Body of pancreas (tissue), 4 donors: ENCODE results near the gene GRIN1. TPM values are rescaled to one million over a fixed set of nuclear protein-coding genes. Genes with fewer than 3 reads are reported as not detected.

ENCODE experiments used
- ATAC-seq: fragments of 150-250 bp; one replicate; pipeline ENCODE4 v1.9.1; 2016
- DNase-seq, 4 donors: peaks; one replicate each; pipeline ENCODE4 v3.0.0-alpha.2; 2019
- H3K27ac ChIP-seq, 4 donors: fragments of 200-600 bp; sonication (generic); 1 replicate in 3 of 4; 2 replicates in 1 of 4; pipeline versions ENCODE4 v1.5.1 to v1.6.1; 2016 to 2019; ENCODE audit warnings: mild to moderate bottlenecking in 1 of 4, mixed read lengths in 1 of 4, moderate library complexity in 1 of 4
- H3K27me3 ChIP-seq, 2 donors: fragments of 200-600 bp; sonication (generic); one replicate each; pipeline ENCODE4 v1.6.0; 2016; ENCODE audit warnings: mild to moderate bottlenecking in 1 of 2
- H3K36me3 ChIP-seq, 2 donors: fragments of 200-600 bp; sonication (generic); replicated peaks in 1 of 2; 2 replicates each; pipeline ENCODE4 v1.5.1; 2016; ENCODE audit warnings: low read depth in 2 of 2; ENCODE audit not compliant: insufficient read depth in 1 of 2
- H3K4me1 ChIP-seq: fragments of 200-600 bp; sonication (generic); one replicate; pipeline ENCODE4 v1.6.0; 2016
- H3K4me3 ChIP-seq, 2 donors: fragments of 200-600 bp; sonication (generic); 1 replicate in 1 of 2; 2 replicates in 1 of 2; pipeline ENCODE4 v1.5.1; 2016 to 2019
- H3K9me3 ChIP-seq, 3 donors: fragments of 200-600 bp; sonication (generic); 1 replicate in 2 of 3; 2 replicates in 1 of 3; pipeline ENCODE4 v1.5.1; 2016
- POLR2A ChIP-seq, 3 donors: fragments of 450-650 bp; IDR thresholded peaks; one replicate each; pipeline ENCODE4 v1.6.1; 2016; ENCODE audit warnings: antibody characterized with exemption in 3 of 3, mild to moderate bottlenecking in 2 of 3
- WGBS, 2 donors: methylation state at CpG; one replicate each; pipeline ENCODE4 v1.1.5; 2017; 5-methylcytosine and 5-hydroxymethylcytosine counted together
- intact Hi-C: fragments of 100-400 bp; cut with DNase I; formaldehyde crosslinking; loops from one replicate; pipeline ENCODE4 v1.15.1; 2023
- total RNA-seq, 2 donors: library from RNA; depleted of rRNA; stranded (reverse); fragments of >200 nt; gene quantifications; one replicate each; pipeline ENCODE4 v1.1.0, GENCODE V29; 2016
- TF ChIP-seq, protein P1 (sequence below), 7 experiments: fragments of 450-650 bp in 4 of 7; fragments of 200-600 bp in 3 of 7; sonication (generic) in 3 of 7; IDR thresholded peaks; one replicate each; pipeline ENCODE4 v1.5.1; 2016 to 2019; ENCODE audit warnings: antibody characterized with exemption in 7 of 7

The GRIN1 gene
- total RNA-seq, 2 donors from 2014 or later: not detected

DNA sequence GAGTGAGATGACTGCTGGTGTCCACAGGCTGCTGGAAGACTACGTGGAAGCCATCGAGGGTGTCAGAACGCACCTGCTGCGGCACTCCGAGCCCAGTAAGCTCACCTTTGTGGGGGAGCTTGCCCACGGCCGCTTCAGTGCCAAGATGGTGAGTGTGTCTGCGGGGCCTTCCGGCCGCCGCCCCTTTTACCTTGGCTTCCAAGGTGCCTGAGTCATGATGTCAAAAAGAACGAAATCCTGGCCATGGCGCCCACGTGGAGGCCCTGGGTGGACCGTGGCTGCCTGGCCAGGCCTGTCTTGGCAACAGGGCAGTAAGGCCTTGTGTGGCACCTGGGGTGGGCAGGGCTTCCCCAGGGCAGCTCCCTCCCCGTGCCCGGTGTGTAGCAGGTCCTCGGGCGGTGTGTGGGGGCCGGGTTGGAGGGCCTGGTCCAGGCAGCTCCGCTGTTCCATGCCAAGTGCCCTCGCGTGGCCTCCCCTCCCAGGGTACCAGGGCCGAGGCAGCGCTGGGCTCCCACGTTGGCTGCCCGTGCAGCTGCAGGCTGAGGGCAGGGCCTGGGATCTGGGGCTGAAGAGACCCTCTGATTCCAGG lies 32.2 kb upstream of the GRIN1 start:
- WGBS, 2 donors: 89 to 97% methylated on average over 11 to 24 of the region's 27 CpGs
- peaks cover 7 to 24% of the 10 kb centered on the region in 2 donors for H3K36me3 ChIP-seq
- no peaks in the 10 kb centered on the region for H3K4me1 ChIP-seq
- H3K9me3 ChIP-seq: no peaks in the 10 kb centered on the region
- ATAC-seq (no peak), DNase-seq (no peak)
- H3K4me3 ChIP-seq: no peak overlapping the region
- intact Hi-C loops: no loop called here
- no peaks in the 10 kb centered on the region for H3K27me3 ChIP-seq
- no peak overlapping the region for H3K27ac ChIP-seq
- TF ChIP-seq POLR2A (IDR thresholded peaks at IDR 0.05): no peak
- TF ChIP-seq, protein P1, sequence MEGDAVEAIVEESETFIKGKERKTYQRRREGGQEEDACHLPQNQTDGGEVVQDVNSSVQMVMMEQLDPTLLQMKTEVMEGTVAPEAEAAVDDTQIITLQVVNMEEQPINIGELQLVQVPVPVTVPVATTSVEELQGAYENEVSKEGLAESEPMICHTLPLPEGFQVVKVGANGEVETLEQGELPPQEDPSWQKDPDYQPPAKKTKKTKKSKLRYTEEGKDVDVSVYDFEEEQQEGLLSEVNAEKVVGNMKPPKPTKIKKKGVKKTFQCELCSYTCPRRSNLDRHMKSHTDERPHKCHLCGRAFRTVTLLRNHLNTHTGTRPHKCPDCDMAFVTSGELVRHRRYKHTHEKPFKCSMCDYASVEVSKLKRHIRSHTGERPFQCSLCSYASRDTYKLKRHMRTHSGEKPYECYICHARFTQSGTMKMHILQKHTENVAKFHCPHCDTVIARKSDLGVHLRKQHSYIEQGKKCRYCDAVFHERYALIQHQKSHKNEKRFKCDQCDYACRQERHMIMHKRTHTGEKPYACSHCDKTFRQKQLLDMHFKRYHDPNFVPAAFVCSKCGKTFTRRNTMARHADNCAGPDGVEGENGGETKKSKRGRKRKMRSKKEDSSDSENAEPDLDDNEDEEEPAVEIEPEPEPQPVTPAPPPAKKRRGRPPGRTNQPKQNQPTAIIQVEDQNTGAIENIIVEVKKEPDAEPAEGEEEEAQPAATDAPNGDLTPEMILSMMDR (IDR thresholded peaks at IDR 0.05): no peak

DNA sequence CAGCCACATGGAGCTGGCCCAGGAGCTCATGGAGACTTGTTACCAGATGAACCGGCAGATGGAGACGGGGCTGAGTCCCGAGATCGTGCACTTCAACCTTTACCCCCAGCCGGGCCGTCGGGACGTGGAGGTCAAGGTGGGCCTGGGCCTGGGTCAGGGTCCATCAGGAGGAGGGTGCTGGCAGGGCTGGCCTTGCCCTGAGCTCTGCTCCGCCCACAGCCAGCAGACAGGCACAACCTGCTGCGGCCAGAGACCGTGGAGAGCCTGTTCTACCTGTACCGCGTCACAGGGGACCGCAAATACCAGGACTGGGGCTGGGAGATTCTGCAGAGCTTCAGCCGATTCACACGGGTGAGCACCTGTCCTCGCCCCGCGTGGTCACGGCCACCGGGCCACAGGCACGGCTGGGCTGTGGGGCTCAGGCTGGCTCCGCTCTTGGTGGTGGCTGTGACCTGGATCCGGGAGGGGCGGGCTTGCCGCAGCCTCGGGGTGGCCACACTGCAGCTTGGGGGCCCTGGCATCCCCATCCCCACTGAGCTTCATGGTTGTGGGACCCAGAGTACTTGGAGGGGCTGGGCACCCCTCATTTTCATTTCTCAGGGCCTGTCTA lies 31.5 kb upstream of the GRIN1 start:
- Histone ChIP-seq H3K4me3 (no peak overlapping the region), H3K27me3 (no peaks in the 10 kb centered on the region), H3K4me1 (no peaks in the 10 kb centered on the region), H3K27ac (no peak overlapping the region), H3K36me3 (peaks cover 0 to 17% of the 10 kb centered on the region in 2 donors), H3K9me3 (no peaks in the 10 kb centered on the region)
- DNase-seq (no peak), ATAC-seq (no peak)
- TF ChIP-seq, protein P1 (IDR thresholded peaks at IDR 0.05): no peak
- TF ChIP-seq POLR2A (IDR thresholded peaks at IDR 0.05): no peak
- intact Hi-C loops: no loop called here
- WGBS, 2 donors: 94 to 100% methylated on average over 2 to 24 of the region's 27 CpGs

DNA sequence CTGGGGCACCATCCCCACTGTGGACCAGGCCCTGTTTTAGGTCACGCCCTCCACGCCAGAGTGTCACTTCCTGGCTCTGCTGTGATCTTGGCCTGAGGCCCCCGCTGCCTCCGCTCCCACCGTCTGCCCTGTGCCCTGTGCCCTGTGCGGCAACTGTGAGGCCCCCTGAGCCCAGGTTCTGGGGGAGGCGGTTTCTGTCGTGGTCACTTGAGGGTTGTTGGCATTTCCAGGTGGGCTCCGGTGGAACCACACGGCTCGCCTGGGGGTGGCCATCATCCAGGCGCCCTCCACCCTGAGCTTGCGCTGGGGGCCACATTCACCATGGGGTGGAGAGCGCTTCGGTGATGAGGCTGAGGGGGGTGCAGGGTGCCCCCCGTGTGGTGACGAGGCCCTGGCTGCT lies 31.0 kb upstream of the GRIN1 start:
- intact Hi-C loops: no loop called here
- Histone ChIP-seq H3K27ac (no peak overlapping the region), H3K9me3 (no peaks in the 10 kb centered on the region), H3K4me1 (no peaks in the 10 kb centered on the region), H3K27me3 (no peaks in the 10 kb centered on the region), H3K36me3 (peaks cover 0 to 14% of the 10 kb centered on the region in 2 donors), H3K4me3 (no peak overlapping the region)
- TF ChIP-seq, protein P1 (IDR thresholded peaks at IDR 0.05): no peak
- TF ChIP-seq POLR2A (IDR thresholded peaks at IDR 0.05): no peak
- ATAC-seq (no peak), DNase-seq (no peak)
- 83 to 96% methylated on average over 4 to 12 of the region's 17 CpGs for WGBS, 2 donors

DNA sequence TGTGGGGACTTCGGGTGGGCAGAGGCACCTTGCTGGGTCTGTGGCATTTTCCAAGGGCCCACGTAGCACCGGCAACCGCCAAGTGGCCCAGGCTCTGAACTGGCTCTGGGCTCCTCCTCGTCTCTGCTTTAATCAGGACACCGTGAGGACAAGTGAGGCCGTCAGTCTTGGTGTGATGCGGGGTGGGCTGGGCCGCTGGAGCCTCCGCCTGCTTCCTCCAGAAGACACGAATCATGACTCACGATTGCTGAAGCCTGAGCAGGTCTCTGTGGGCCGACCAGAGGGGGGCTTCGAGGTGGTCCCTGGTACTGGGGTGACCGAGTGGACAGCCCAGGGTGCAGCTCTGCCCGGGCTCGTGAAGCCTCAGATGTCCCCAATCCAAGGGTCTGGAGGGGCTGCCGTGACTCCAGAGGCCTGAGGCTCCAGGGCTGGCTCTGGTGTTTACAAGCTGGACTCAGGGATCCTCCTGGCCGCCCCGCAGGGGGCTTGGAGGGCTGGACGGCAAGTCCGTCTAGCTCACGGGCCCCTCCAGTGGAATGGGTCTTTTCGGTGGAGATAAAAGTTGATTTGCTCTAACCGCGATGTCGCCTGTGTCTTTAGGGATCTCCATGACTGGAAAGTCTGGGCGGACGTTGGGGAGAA lies 30.2 kb upstream of the GRIN1 start:
- Histone ChIP-seq H3K4me1 (peaks cover 5% of the 10 kb centered on the region), H3K36me3 (peaks cover 0 to 8% of the 10 kb centered on the region in 2 donors), H3K9me3 (no peaks in the 10 kb centered on the region), H3K4me3 (no peak overlapping the region), H3K27me3 (no peaks in the 10 kb centered on the region), H3K27ac (no peak overlapping the region)
- no peak for TF ChIP-seq POLR2A (IDR thresholded peaks at IDR 0.05)
- TF ChIP-seq, protein P1 (IDR thresholded peaks at IDR 0.05): no peak
- DNase-seq (no peak), ATAC-seq (no peak)
- WGBS, 2 donors: 87% methylated on average over 20 of the region's 29 CpGs; no CpG with 5 or more reads in 1 of the 2 donors
- intact Hi-C loops: no loop called here
